H1 (cell line): ENCODE data around the gene TNPO3. TPM values are rescaled to one million over a fixed set of nuclear protein-coding genes. Genes with fewer than 3 reads are reported as not detected.

ENCODE experiments used
- BACH1 ChIP-seq: IDR thresholded peaks from 2 replicates; pipeline ENCODE4 v1.6.1; 2012; ENCODE audit warnings: low read length, improper control_type of control experiment
- CHD7 ChIP-seq: fragments of 300-600 bp; sonication (generic); IDR thresholded peaks from 2 replicates; pipeline ENCODE4 v1.7.1; 2012; ENCODE audit warnings: low read length, moderate library complexity, mild to moderate bottlenecking, inconsistent platforms; ENCODE audit not compliant: insufficient replicate concordance
- CREB1 ChIP-seq: IDR thresholded peaks from 2 replicates; pipeline ENCODE4 v1.6.1; 2012; ENCODE audit warnings: inconsistent platforms
- EP300 ChIP-seq, 2 experiments: IDR thresholded peaks; 1 replicate in 1 of 2; 2 replicates in 1 of 2; pipeline ENCODE4 v1.6.1; 2011 to 2012; ENCODE audit warnings: low read depth in 2 of 2, low read length in 2 of 2, mild to moderate bottlenecking in 2 of 2, borderline replicate concordance in 1 of 2, inconsistent platforms in 1 of 2, moderate library complexity in 1 of 2
- EZH2 ChIP-seq: fragments of 200-600 bp; sonication (generic); IDR thresholded peaks from 2 replicates; pipeline ENCODE4 v1.7.1; 2012; ENCODE audit warnings: low read depth, mild to moderate bottlenecking, moderate library complexity, low read length, inconsistent platforms; ENCODE audit not compliant: severe bottlenecking
- JUN ChIP-seq: IDR thresholded peaks from 2 replicates; pipeline ENCODE4 v1.6.1; 2011; ENCODE audit warnings: low read depth, mild to moderate bottlenecking, improper control_type of control experiment, low read length
- KDM5A ChIP-seq: fragments of 200-600 bp; IDR thresholded peaks from 2 replicates; pipeline ENCODE4 v1.7.1; 2012; ENCODE audit warnings: mild to moderate bottlenecking, low read length, inconsistent platforms, mixed read lengths
- SP1 ChIP-seq: IDR thresholded peaks from 2 replicates; pipeline ENCODE4 v1.6.1; 2011; ENCODE audit warnings: low read depth, low read length
- TAF7 ChIP-seq: optimal IDR thresholded peaks from 2 replicates; pipeline ENCODE3; 2011; ENCODE audit warnings: low read depth, mild to moderate bottlenecking, inconsistent platforms, low read length, moderate library complexity, borderline replicate concordance
- TCF12 ChIP-seq: IDR thresholded peaks from 2 replicates; pipeline ENCODE4 v1.6.1; 2011; ENCODE audit warnings: low read depth, mild to moderate bottlenecking, low read length
- polyA plus RNA-seq, 7 experiments: library from polyadenylated mRNA; depleted of rRNA in 3 of 7; stranded (reverse) in 5 of 7; unstranded in 2 of 7; fragments of >200 nt in 5 of 7; fragments of 200-250 nt in 2 of 7; gene quantifications; 1 replicate in 5 of 7; 2 replicates in 1 of 7; 4 replicates in 1 of 7; pipeline versions ENCODE4 v1.2.1 to v1.2.3, GENCODE V29; 2011 to 2013; ENCODE audit warnings: missing spikeins in 2 of 7, mixed read lengths in 2 of 7
- total RNA-seq: library from RNA; stranded (reverse); fragmentation: NEBNext Ultra II Directional; extraction: Animal tissue kit (Norgen Biotek cat#: 25700); gene quantifications from 2 replicates; pipeline ENCODE4 v1.2.1, GENCODE V29; 2021

Gene TNPO3
- total and polyA plus RNA-seq, 2 of the 8 experiments (the other 6 are each of a cell fraction or from before 2014, with no cell fraction given), result 67.6 to 99.2 TPM

- TF ChIP-seq CHD7 (no peak), EP300 (IDR thresholded peaks at IDR 0.05; ENCODE audit: borderline replicate concordance in 1 of 2, low read depth in 2 of 2, low read length in 2 of 2) (no peak), CREB1 (no peak), KDM5A (no peak), TAF7 (no peak), JUN (no peak), SP1 (no peak), BACH1 (no peak), EZH2 (no peak), TCF12 (no peak)
Measured at GRCh38 chr7:129009437-129009836, 45.5 kb downstream of the TNPO3 start (continued).
